Endodermal cell (in vitro differentiated cells): Measurements from ENCODE around the gene GJA5. TPM values are rescaled to one million over a fixed set of nuclear protein-coding genes. Genes with fewer than 3 reads are reported as not detected.

ENCODE experiments used
- DNase-seq: peaks from one replicate; pipeline ENCODE4 v3.0.0-alpha.2; 2017
- H3K27ac ChIP-seq: 2 replicates; pipeline ENCODE4 v1.5.1; 2013; ENCODE audit warnings: mild to moderate bottlenecking, low read depth, low read length, moderate library complexity
- H3K27me3 ChIP-seq: 2 replicates; pipeline ENCODE4 v1.6.1; 2013; ENCODE audit warnings: mild to moderate bottlenecking, low read length, moderate library complexity; ENCODE audit not compliant: insufficient read depth, control insufficient read depth, poor library complexity, severe bottlenecking
- H3K36me3 ChIP-seq: 2 replicates; pipeline ENCODE4 v1.7.0; 2013; ENCODE audit warnings: mild to moderate bottlenecking, low read length, moderate library complexity; ENCODE audit not compliant: control insufficient read depth, insufficient read depth
- H3K4me1 ChIP-seq: one replicate; pipeline ENCODE4 v1.7.0; 2013; ENCODE audit warnings: low read length; ENCODE audit not compliant: control insufficient read depth, insufficient read depth
- H3K4me3 ChIP-seq: 2 replicates; pipeline ENCODE4 v1.5.1; 2013; ENCODE audit warnings: mild to moderate bottlenecking, low read length, moderate library complexity
- H3K9ac ChIP-seq: 2 replicates; pipeline ENCODE4 v1.6.1; 2013; ENCODE audit warnings: mild to moderate bottlenecking, low read length, moderate library complexity; ENCODE audit not compliant: poor library complexity, severe bottlenecking; ENCODE audit errors: extremely low read depth
- H3K9me3 ChIP-seq: 2 replicates; pipeline ENCODE4 v1.6.1; 2013; ENCODE audit warnings: mild to moderate bottlenecking, low read length, moderate library complexity; ENCODE audit not compliant: control insufficient read depth
- H3K27ac Mint-ChIP-seq: 2 replicates; pipeline ENCODE4 v1.8.0; 2020; ENCODE audit warnings: mixed read lengths
- H3K27me3 Mint-ChIP-seq: 2 replicates; pipeline ENCODE4 v1.8.0; 2021; ENCODE audit warnings: mild to moderate bottlenecking, mixed read lengths; ENCODE audit not compliant: insufficient read depth
- H3K36me3 Mint-ChIP-seq: 2 replicates; pipeline ENCODE4 v1.8.0; 2020; ENCODE audit warnings: low read depth, mixed read lengths
- H3K4me1 Mint-ChIP-seq: 2 replicates; pipeline ENCODE4 v1.8.0; 2020; ENCODE audit warnings: mixed read lengths
- H3K4me3 Mint-ChIP-seq: 2 replicates; pipeline ENCODE4 v1.8.0; 2020; ENCODE audit warnings: mild to moderate bottlenecking, moderate library complexity, mixed read lengths
- H3K9me3 Mint-ChIP-seq: 2 replicates; pipeline ENCODE4 v1.8.0; 2020; ENCODE audit warnings: mild to moderate bottlenecking, mixed read lengths
- CTCF ChIP-seq: fragments of 200-600 bp; sonication (generic); conservative IDR thresholded peaks from 2 replicates; pipeline ENCODE4 v1.5.0; 2021; ENCODE audit warnings: antibody characterized with exemption, mild to moderate bottlenecking
- WGBS, 2 experiments: methylation state at CpG; one replicate each; pipeline versions ENCODE4 v1.1.5 to v1.1.7; 2013; ENCODE audit warnings: missing lambda C conversion rate in 2 of 2, mixed read lengths in 1 of 2; ENCODE audit not compliant: insufficient coverage in 1 of 2, insufficient read length in 1 of 2; 5-methylcytosine and 5-hydroxymethylcytosine counted together
- total RNA-seq, 2 donors: library from RNA; stranded (reverse); fragmentation: NEBNext Ultra II Directional in 1 of 2; extraction: Animal tissue kit (Norgen Biotek cat#: 25700) in 1 of 2; gene quantifications; 2 replicates in 1 of 2; 3 replicates in 1 of 2; pipeline ENCODE4 v1.2.1, GENCODE V29; 2021

The GJA5 gene
- total RNA-seq, 2 donors from 2014 or later = 1.4 to 1.6 TPM

- H3K9me3 Mint-ChIP-seq = no peaks in the 10 kb centered on the region
- peaks cover 50% of the 10 kb centered on the region for H3K27me3 Mint-ChIP-seq
- H3K9me3 ChIP-seq = no peaks in the 10 kb centered on the region
- H3K4me3 ChIP-seq = no peak overlapping the region
- H3K4me1 Mint-ChIP-seq = peaks cover 44% of the 10 kb centered on the region
- no peak overlapping the region for H3K27ac ChIP-seq
- DNase-seq = no peak
- H3K27ac Mint-ChIP-seq = no peak overlapping the region
- 82 to 86% methylated on average over 3 to 5 of the region's 7 CpGs for WGBS, 2 experiments
- no peaks in the 10 kb centered on the region for H3K36me3 ChIP-seq
- no peak overlapping the region for H3K9ac ChIP-seq
- H3K4me3 Mint-ChIP-seq = no peak overlapping the region
- peaks cover 5% of the 10 kb centered on the region for H3K4me1 ChIP-seq
- peaks cover 39% of the 10 kb centered on the region for H3K27me3 ChIP-seq
- TF ChIP-seq CTCF = no peak
- H3K36me3 Mint-ChIP-seq = no peaks in the 10 kb centered on the region
These were observed 7.9 kb downstream of the GJA5 start for GRCh38 chr1:147752511-147752910.

GRCh38 chr1:147751346-147751745 lies 9.1 kb downstream of the GJA5 start:
- H3K4me1 ChIP-seq = peaks cover 5% of the 10 kb centered on the region
- H3K27ac Mint-ChIP-seq = no peak overlapping the region
- 96 to 100% methylated on average over 3 to 5 of the region's 5 CpGs for WGBS, 2 experiments
- peaks cover 54% of the 10 kb centered on the region for H3K27me3 Mint-ChIP-seq
- H3K9me3 Mint-ChIP-seq = no peaks in the 10 kb centered on the region
- peaks cover 42% of the 10 kb centered on the region for H3K4me1 Mint-ChIP-seq
- H3K4me3 Mint-ChIP-seq = no peak overlapping the region
- H3K36me3 ChIP-seq = no peaks in the 10 kb centered on the region
- no peak for TF ChIP-seq CTCF
- H3K27me3 ChIP-seq = peaks cover 35% of the 10 kb centered on the region
- H3K4me3 ChIP-seq = no peak overlapping the region
- no peak overlapping the region for H3K9ac ChIP-seq
- no peaks in the 10 kb centered on the region for H3K9me3 ChIP-seq
- no peak for DNase-seq
- H3K27ac ChIP-seq = no peak overlapping the region
- H3K36me3 Mint-ChIP-seq = no peaks in the 10 kb centered on the region

GRCh38 chr1:147750618-147751217 lies 9.7 kb downstream of the GJA5 start:
- Histone ChIP-seq H3K4me1 (peaks cover 5% of the 10 kb centered on the region), H3K27me3 (peaks cover 36% of the 10 kb centered on the region), H3K4me3 (no peak overlapping the region), H3K36me3 (no peaks in the 10 kb centered on the region), H3K27ac (no peak overlapping the region), H3K9ac (no peak overlapping the region), H3K9me3 (no peaks in the 10 kb centered on the region)
- Mint-ChIP-seq H3K27ac (no peak overlapping the region), H3K4me3 (no peak overlapping the region), H3K4me1 (peaks cover 38% of the 10 kb centered on the region), H3K27me3 (peaks cover 55% of the 10 kb centered on the region), H3K36me3 (no peaks in the 10 kb centered on the region), H3K9me3 (no peaks in the 10 kb centered on the region)
- 90 to 95% methylated on average over 2 to 6 of the region's 7 CpGs for WGBS, 2 experiments
- no peak for TF ChIP-seq CTCF
- DNase-seq = no peak
